Right cardiac atrium (tissue), 5 donors: Measurements from ENCODE around the gene CCM2. TPM values are rescaled to one million over a fixed set of nuclear protein-coding genes. Genes with fewer than 3 reads are reported as not detected.

ENCODE experiments used
- ATAC-seq, 2 donors: fragments of 200-7000 bp; cut with Tn5 transposase; one replicate each; pipeline versions ENCODE4 v1.8.0 to v1.9.1; 2020; ENCODE audit warnings: moderate library complexity in 2 of 2, mild to moderate bottlenecking in 1 of 2
- DNase-seq, 3 donors: peaks; one replicate each; pipeline ENCODE4 v3.0.0-alpha.2; 2020
- H3K27ac ChIP-seq: one replicate; pipeline ENCODE4 v1.5.1; 2013; ENCODE audit warnings: mild to moderate bottlenecking, low read length, control low read depth, moderate library complexity
- H3K27me3 ChIP-seq: one replicate; pipeline ENCODE4 v1.6.1; 2013; ENCODE audit not compliant: control insufficient read depth, insufficient read depth
- H3K4me1 ChIP-seq: one replicate; pipeline ENCODE4 v1.6.1; 2013; ENCODE audit warnings: low read length; ENCODE audit not compliant: control insufficient read depth, insufficient read depth
- H3K4me3 ChIP-seq: one replicate; pipeline ENCODE4 v1.5.1; 2013; ENCODE audit warnings: low read length, control low read depth
- H3K9me3 ChIP-seq: one replicate; pipeline ENCODE4 v1.6.1; 2013; ENCODE audit warnings: low read length; ENCODE audit not compliant: control insufficient read depth
- WGBS: extraction: QIAGEN DNeasy Blood & Tissue Kit; methylation state at CpG from one replicate; pipeline ENCODE4 v1.1.7; 2013; 5-methylcytosine and 5-hydroxymethylcytosine counted together
- intact Hi-C, 4 donors: fragments of 100-400 bp; cut with DNase I; formaldehyde crosslinking; loops; one replicate each; pipeline versions ENCODE4 v1.11.0 to v1.14.0; 2022 to 2023
- polyA plus RNA-seq: library from polyadenylated mRNA; stranded (reverse); fragments of 200-250 nt; gene quantifications from one replicate; pipeline ENCODE4 v1.2.3, GENCODE V29; 2013
- total RNA-seq, 4 donors: library from RNA; stranded (reverse); fragmentation: NEBNext Ultra II Directional; extraction: Animal tissue kit (Norgen Biotek cat#: 25700); gene quantifications; one replicate each; pipeline ENCODE4 v1.2.1, GENCODE V29; 2021
- donor health status: healthy with polysubstance abuse.
- donor health status: DM: no; HTN: yes; CAD: no.
- donor health status: DM: no; HTN: no; CAD: no.
- donor health status: DM: no; HTN: yes; CAD: no; lungs with severe emphysema.
- donor health status: DM: yes; HTN: yes; CAD: no.

Gene CCM2
- total and polyA plus RNA-seq, 5 donors, result 26.4 to 37.0 (median 32.8) TPM

- WGBS, result 76% methylated on average over 5 of the region's 5 CpGs
- no peaks in the 10 kb centered on the region for H3K9me3 ChIP-seq
- peaks cover 2% of the 10 kb centered on the region for H3K4me1 ChIP-seq
- intact Hi-C loops, result no loop called here
- no peak for ATAC-seq
- no peaks in the 10 kb centered on the region for H3K27me3 ChIP-seq
- no peak overlapping the region for H3K4me3 ChIP-seq
- DNase-seq, result no peak
- no peak overlapping the region for H3K27ac ChIP-seq
These were observed 5.0 kb upstream of the CCM2 start for GRCh38 chr7:44994877-44995554.

GRCh38 chr7:44995555-44996493 lies 4.2 kb upstream of the CCM2 start:
- no peaks in the 10 kb centered on the region for H3K9me3 ChIP-seq
- no peaks in the 10 kb centered on the region for H3K4me1 ChIP-seq
- H3K27ac ChIP-seq, result no peak overlapping the region
- 98% methylated on average over 8 of the region's 8 CpGs for WGBS
- DNase-seq, result no peak
- H3K4me3 ChIP-seq, result no peak overlapping the region
- intact Hi-C loops, result no loop called here
- ATAC-seq, result no peak
- no peaks in the 10 kb centered on the region for H3K27me3 ChIP-seq

- H3K4me3 ChIP-seq, result no peak overlapping the region
- WGBS, result 92% methylated on average over 4 of the region's 4 CpGs
- H3K27me3 ChIP-seq, result no peaks in the 10 kb centered on the region
- DNase-seq (no peak), ATAC-seq (no peak)
- peaks cover 7% of the 10 kb centered on the region for H3K4me1 ChIP-seq
- intact Hi-C loops, result no loop called here
- no peak overlapping the region for H3K27ac ChIP-seq
- no peaks in the 10 kb centered on the region for H3K9me3 ChIP-seq
These were observed 1.7 kb upstream of the CCM2 start for GRCh38 chr7:44998153-44998871.

- DNase-seq (peak; percentile 99 to 100 (median 100)), ATAC-seq (peak; percentile 96 to 98)
- no peaks in the 10 kb centered on the region for H3K27me3 ChIP-seq
- H3K4me1 ChIP-seq, result peaks cover 7% of the 10 kb centered on the region
- under 1% methylated on average over 66 of the region's 66 CpGs for WGBS
- peak overlapping the region; percentile 92 for H3K4me3 ChIP-seq
- no peaks in the 10 kb centered on the region for H3K9me3 ChIP-seq
- intact Hi-C loops, result no loop called here
- peak overlapping the region; percentile 81 for H3K27ac ChIP-seq
These were observed 532 bp upstream of the CCM2 start for GRCh38 chr7:44999245-45000092.

DNA sequence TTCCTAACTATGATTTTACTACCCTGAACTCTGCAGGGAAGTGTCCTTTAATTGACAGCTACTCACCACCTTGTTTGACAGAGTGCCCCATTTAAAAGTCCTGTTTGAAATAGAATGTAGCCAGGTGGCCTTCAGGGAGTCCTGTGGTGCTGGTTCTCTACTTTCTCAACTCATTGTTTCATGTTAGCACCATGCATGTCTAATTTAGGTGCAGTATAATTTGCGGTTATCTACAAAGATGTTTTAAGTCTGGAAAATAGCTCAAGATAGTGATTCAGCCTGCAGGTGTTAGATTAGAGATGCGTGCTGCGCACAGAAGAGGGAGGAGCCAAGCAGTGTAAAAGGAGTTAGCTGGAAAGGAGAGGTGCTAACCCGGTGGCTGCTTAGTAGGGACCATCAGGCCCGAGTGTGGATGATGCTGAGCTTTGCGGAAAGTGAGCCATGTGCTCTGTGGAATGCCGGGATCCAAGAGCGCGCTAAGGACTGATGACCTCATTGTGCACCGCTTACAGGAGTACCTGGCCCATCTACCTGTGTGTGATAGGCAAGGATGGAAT lies 1.2 kb downstream of the CCM2 start:
- intact Hi-C loops, result no loop called here
- H3K4me1 ChIP-seq, result peaks cover 10% of the 10 kb centered on the region
- H3K4me3 ChIP-seq, result peak overlapping the region; percentile 92
- no peak for ATAC-seq
- H3K27ac ChIP-seq, result peak overlapping the region; percentile 44
- 29% methylated on average over 10 of the region's 10 CpGs for WGBS
- no peaks in the 10 kb centered on the region for H3K27me3 ChIP-seq
- DNase-seq, result peak in 1 of 3 donors; percentile 23
- H3K9me3 ChIP-seq, result no peaks in the 10 kb centered on the region

DNA sequence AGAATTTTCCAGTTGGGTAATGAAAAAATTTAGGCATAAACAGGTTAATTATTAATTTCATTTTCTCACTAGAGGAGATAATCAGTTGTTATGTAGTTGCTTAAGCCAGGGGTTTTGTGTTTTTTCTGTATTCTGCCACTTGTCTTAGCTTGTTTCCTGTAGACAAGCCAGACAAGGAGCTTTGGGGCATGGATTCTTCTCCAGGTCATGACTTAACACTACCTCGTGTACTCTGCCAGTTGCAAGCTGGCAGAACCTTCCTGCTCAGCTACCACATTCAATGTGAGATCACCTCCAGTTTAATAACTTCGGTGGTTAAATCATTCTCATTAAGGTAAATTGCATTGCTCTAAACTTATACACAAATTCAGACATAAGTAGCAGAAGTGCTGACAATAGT lies 1.8 kb downstream of the CCM2 start:
- Histone ChIP-seq H3K4me1 (peaks cover 10% of the 10 kb centered on the region), H3K27ac (no peak overlapping the region), H3K4me3 (no peak overlapping the region), H3K9me3 (no peaks in the 10 kb centered on the region), H3K27me3 (no peaks in the 10 kb centered on the region)
- no peak for DNase-seq
- WGBS, result 45% methylated on average over 2 of the region's 2 CpGs
- no peak for ATAC-seq
- intact Hi-C loops, result no loop called here

DNA sequence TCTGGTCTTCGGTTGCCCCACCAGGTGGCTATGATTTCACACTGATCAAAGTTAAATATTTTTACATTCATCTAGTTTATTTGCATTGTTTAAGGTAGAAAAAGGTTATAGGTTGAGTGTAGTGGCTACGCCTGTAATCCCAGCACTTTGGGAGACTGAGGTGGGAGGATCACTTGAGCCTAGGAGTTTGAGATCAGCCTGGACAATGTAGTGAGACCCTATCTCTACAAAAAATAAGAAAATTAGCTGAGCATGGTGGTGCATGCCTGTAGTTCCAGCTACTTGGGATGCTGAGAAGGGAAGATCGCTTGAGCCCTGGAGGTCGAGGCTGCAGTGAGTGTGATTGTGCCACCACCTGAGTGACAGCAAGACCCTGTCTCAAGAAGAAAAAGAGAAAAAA lies 3.8 kb downstream of the CCM2 start:
- Histone ChIP-seq H3K4me1 (peaks cover 10% of the 10 kb centered on the region), H3K9me3 (no peaks in the 10 kb centered on the region), H3K4me3 (no peak overlapping the region), H3K27ac (no peak overlapping the region), H3K27me3 (no peaks in the 10 kb centered on the region)
- ATAC-seq, result no peak
- no peak for DNase-seq
- intact Hi-C loops, result no loop called here
- WGBS, result 96% methylated on average over 4 of the region's 4 CpGs

- ATAC-seq (no peak), DNase-seq (no peak)
- intact Hi-C loops, result no loop called here
- 89% methylated on average over 7 of the region's 7 CpGs for WGBS
- Histone ChIP-seq H3K4me1 (peaks cover 5% of the 10 kb centered on the region), H3K27me3 (no peaks in the 10 kb centered on the region), H3K27ac (no peak overlapping the region), H3K4me3 (no peak overlapping the region), H3K9me3 (no peaks in the 10 kb centered on the region)
These were observed 7.1 kb downstream of the CCM2 start for GRCh38 chr7:45007106-45007505.

DNA sequence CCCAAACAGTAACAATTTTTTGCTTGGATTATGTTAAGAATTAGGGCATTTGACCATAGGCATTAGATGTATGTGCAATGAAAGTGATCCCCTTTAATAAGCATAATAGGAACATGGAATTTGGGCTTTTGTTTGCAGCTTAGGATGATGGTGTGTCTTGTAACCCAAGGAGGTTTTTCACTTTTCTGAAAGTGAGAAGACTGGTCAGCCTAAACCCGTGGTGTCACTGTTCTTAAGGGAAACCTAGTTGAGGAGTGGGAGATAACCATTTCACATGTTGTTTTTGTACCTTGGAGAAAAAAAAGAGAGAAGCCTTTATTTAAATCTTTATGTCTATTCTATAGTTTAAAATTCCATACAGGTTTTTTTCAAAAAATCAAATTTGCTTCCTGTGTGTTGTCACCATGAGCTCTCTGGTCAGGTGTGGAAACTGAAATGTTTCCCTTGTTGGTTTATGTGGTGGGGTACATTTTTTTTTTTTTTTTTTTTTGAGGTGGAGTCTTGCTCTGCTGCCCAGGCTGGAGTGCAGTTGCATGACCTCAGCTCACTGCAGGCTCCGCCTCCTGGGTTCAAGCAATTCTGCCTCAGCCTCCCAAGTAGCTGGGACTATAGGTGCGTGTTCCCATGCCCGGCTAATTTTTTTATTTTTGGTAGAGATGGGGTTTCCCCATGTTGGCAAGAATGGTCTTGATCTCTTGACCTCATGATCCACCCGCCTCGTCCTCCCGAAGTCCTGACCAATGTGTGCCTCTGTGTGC lies 7.7 kb downstream of the CCM2 start:
- intact Hi-C loops, result no loop called here
- WGBS, result 96% methylated on average over 7 of the region's 7 CpGs
- Histone ChIP-seq H3K27ac (no peak overlapping the region), H3K9me3 (no peaks in the 10 kb centered on the region), H3K4me1 (peaks cover 3% of the 10 kb centered on the region), H3K27me3 (no peaks in the 10 kb centered on the region), H3K4me3 (no peak overlapping the region)
- no peak for DNase-seq
- ATAC-seq, result no peak
